GM12878 (cell line): Measurements from ENCODE around the gene MPRIP. TPM values are rescaled to one million over a fixed set of nuclear protein-coding genes. Genes with fewer than 3 reads are reported as not detected.

ENCODE experiments used
- ATAC-seq: fragments of 200-7000 bp; cut with Tn5 transposase; 3 replicates; pipeline ENCODE4 v1.9.1; 2020; ENCODE audit warnings: mild to moderate bottlenecking, moderate library complexity
- BruUV-seq: library from RNA; stranded (reverse); fragments of 400-500 nt; replicated peaks from 2 replicates; lab custom pipeline; 2021; lab: Mats Ljungman, UMichigan
- CTCF ChIA-PET: fragments of 300-600 bp; sonication (Branson Sonifier 250); formaldehyde crosslinking; extraction: SDS; loops from one replicate; lab custom pipeline; 2021; ENCODE audit warnings: inconsistent platforms; lab: Yijun Ruan, JAX
- POLR2A ChIA-PET: fragments of 350-600 bp; formaldehyde crosslinking; extraction: SDS; loops from one replicate; lab custom pipeline; 2021; ENCODE audit warnings: inconsistent platforms; lab: Charles Lee
- RAD21 ChIA-PET: fragments of 300-600 bp; sonication (Branson Sonifier 250); formaldehyde crosslinking; loops from one replicate; lab custom pipeline; 2023; ENCODE audit warnings: antibody characterized with exemption; ENCODE audit not compliant: unreplicated experiment; lab: Charles Lee
- SMC1A ChIA-PET: fragments of 300-600 bp; sonication (Branson Sonifier 250); formaldehyde crosslinking; loops from one replicate; lab custom pipeline; 2023; ENCODE audit not compliant: unreplicated experiment, uncharacterized antibody; lab: Charles Lee
- DNase-seq: peaks from one replicate; pipeline ENCODE4 v3.0.0-alpha.2; 2011; ENCODE audit warnings: low read depth, low spot score
- FAIRE-seq: peaks from 3 replicates; lab custom pipeline; 2011; peaks lifted over from hg19 to GRCh38; lab: Jason Lieb, UNC
- H2AFZ ChIP-seq: 2 replicates; pipeline ENCODE4 v1.6.0; 2011; ENCODE audit warnings: low read depth, low read length, control low read depth; ENCODE audit not compliant: control insufficient read depth
- H3K27ac ChIP-seq: 2 replicates; pipeline ENCODE4 v1.5.1; 2011; ENCODE audit warnings: control low read depth; ENCODE audit not compliant: control insufficient read depth, insufficient read depth
- H3K27me3 ChIP-seq, 2 experiments: replicated peaks in 1 of 2; 2 replicates each; pipeline versions ENCODE4 v1.6.0 to v1.6.1; 2011; ENCODE audit warnings: low read length in 1 of 2; ENCODE audit not compliant: control insufficient read depth in 2 of 2, insufficient read depth in 2 of 2
- H3K36me3 ChIP-seq, 2 experiments: 2 replicates each; pipeline ENCODE4 v1.5.1; 2011; ENCODE audit warnings: low read length in 1 of 2; ENCODE audit not compliant: control insufficient read depth in 2 of 2, insufficient read depth in 2 of 2
- H3K4me1 ChIP-seq: 2 replicates; pipeline ENCODE4 v1.6.1; 2011; ENCODE audit warnings: mild to moderate bottlenecking, low read length, moderate library complexity, mixed read lengths; ENCODE audit not compliant: control insufficient read depth, insufficient read depth
- H3K4me2 ChIP-seq: 2 replicates; pipeline ENCODE4 v1.6.0; 2011; ENCODE audit warnings: control low read depth; ENCODE audit not compliant: control insufficient read depth, insufficient read depth
- H3K4me3 ChIP-seq: fragments of 200-600 bp; sonication (generic); 2 replicates; pipeline ENCODE4 v1.5.1; 2016
- H3K79me2 ChIP-seq: 2 replicates; pipeline ENCODE4 v1.6.0; 2011; ENCODE audit warnings: low read length; ENCODE audit not compliant: control insufficient read depth, insufficient read depth
- H3K9ac ChIP-seq: 2 replicates; pipeline ENCODE4 v1.8.0; 2011; ENCODE audit warnings: low read length, control low read depth, mixed read lengths; ENCODE audit not compliant: control insufficient read depth, insufficient read depth
- H3K9me3 ChIP-seq: replicated peaks from 3 replicates; pipeline ENCODE4 v1.5.1; 2011; ENCODE audit warnings: mild to moderate bottlenecking, low read length; ENCODE audit not compliant: control insufficient read depth, insufficient read depth
- H4K20me1 ChIP-seq: 2 replicates; pipeline ENCODE4 v1.6.0; 2011; ENCODE audit not compliant: control insufficient read depth, insufficient read depth
- DPF2 ChIP-seq: fragments of 450-650 bp; IDR thresholded peaks from 2 replicates; pipeline ENCODE4 v1.6.1; 2017; ENCODE audit warnings: mild to moderate bottlenecking
- E2F8 ChIP-seq: fragments of 450-650 bp; IDR thresholded peaks from 2 replicates; pipeline ENCODE4 v1.6.1; 2018; ENCODE audit warnings: mild to moderate bottlenecking, low read depth, moderate library complexity; ENCODE audit not compliant: partially characterized antibody
- ETV6 ChIP-seq, 2 experiments: fragments of 450-650 bp in 1 of 2; IDR thresholded peaks in 1 of 2; conservative IDR thresholded peaks in 1 of 2; 2 replicates each; pipeline ENCODE4 v1.6.1; 2014; ENCODE audit warnings: antibody characterized with exemption in 1 of 2, borderline replicate concordance in 1 of 2, low read depth in 1 of 2, mild to moderate bottlenecking in 1 of 2, moderate library complexity in 1 of 2
- FOXM1 ChIP-seq: IDR thresholded peaks from 2 replicates; pipeline ENCODE4 v1.6.1; 2012; ENCODE audit warnings: low read depth, mild to moderate bottlenecking, inconsistent platforms, low read length, moderate library complexity
- HDAC2 ChIP-seq: fragments of 200-600 bp; sonication (generic); IDR thresholded peaks from 2 replicates; pipeline ENCODE4 v1.6.1; 2017
- JUND ChIP-seq: IDR thresholded peaks from 2 replicates; pipeline ENCODE4 v1.6.1; 2012; ENCODE audit warnings: low read depth, mild to moderate bottlenecking, low read length, improper control_type of control experiment, moderate library complexity
- MTA2 ChIP-seq: fragments of 450-650 bp; IDR thresholded peaks from 2 replicates; pipeline ENCODE4 v1.6.1; 2016; ENCODE audit warnings: low read depth, mild to moderate bottlenecking, moderate library complexity
- MTA3 ChIP-seq: IDR thresholded peaks from 2 replicates; pipeline ENCODE4 v1.6.1; 2012; ENCODE audit warnings: low read length, inconsistent platforms, borderline replicate concordance
- MYC ChIP-seq: IDR thresholded peaks from 2 replicates; pipeline ENCODE4 v1.6.1; 2011; ENCODE audit warnings: mild to moderate bottlenecking, low read length, moderate library complexity, inconsistent platforms; ENCODE audit not compliant: insufficient read depth, insufficient replicate concordance, insufficient read length, severe bottlenecking
- NFYB ChIP-seq: IDR thresholded peaks from 2 replicates; pipeline ENCODE4 v1.6.1; 2011; ENCODE audit warnings: low read depth, mild to moderate bottlenecking, low read length, improper control_type of control experiment, moderate library complexity; ENCODE audit not compliant: insufficient read depth
- POU2F2 ChIP-seq: IDR thresholded peaks from 3 replicates; pipeline ENCODE4 v1.6.1; 2011; ENCODE audit warnings: low read depth, mild to moderate bottlenecking, low read length, borderline replicate concordance
- REST ChIP-seq: IDR thresholded peaks from 2 replicates; pipeline ENCODE4 v1.6.1; 2012; ENCODE audit warnings: mild to moderate bottlenecking, low read depth, low read length
- SREBF1 ChIP-seq: IDR thresholded peaks from 2 replicates; pipeline ENCODE4 v1.6.1; 2012; ENCODE audit warnings: mild to moderate bottlenecking, low read length
- ZNF687 ChIP-seq: fragments of 450-650 bp; IDR thresholded peaks from 2 replicates; pipeline ENCODE4 v1.6.1; 2017; ENCODE audit warnings: mild to moderate bottlenecking, moderate library complexity
- WGBS: methylation state at CpG from one replicate; pipeline ENCODE4 v1.1.6; 2016; ENCODE audit warnings: low lambda C conversion rate; ENCODE audit not compliant: insufficient replicate concordance, insufficient coverage; ENCODE audit errors: missing lambda C conversion rate; 5-methylcytosine and 5-hydroxymethylcytosine counted together
- in situ Hi-C: fragments of 300-500 bp; cut with MboI; formaldehyde crosslinking; loops from 9 replicates; pipeline ENCODE4 v1.14.3; 2018; ENCODE audit warnings: mixed read lengths
- intact Hi-C: fragments of 100-400 bp; cut with micrococcal nuclease; formaldehyde crosslinking; loops from one replicate; pipeline ENCODE4 v1.14.2; 2022; ENCODE audit not compliant: unreplicated experiment
- polyA plus RNA-seq, 11 experiments: library from polyadenylated mRNA; depleted of rRNA in 4 of 11; unstranded in 6 of 11; stranded (reverse) in 5 of 11; fragments of >200 nt; fragmentation: Nextera tagmentation in 4 of 11; fragmentation: Illumina TruSeq in 1 of 11; extraction: Ambion mirVana in 4 of 11; extraction: Trizol in 1 of 11; gene quantifications; 1 replicate in 1 of 11; 2 replicates in 10 of 11; pipeline versions ENCODE4 v1.2.1 to v1.2.3, GENCODE V29; 2011 to 2016; ENCODE audit warnings: inconsistent platforms in 2 of 11, missing spikeins in 2 of 11, low read depth in 1 of 11
- total RNA-seq, 4 experiments: library from RNA; depleted of rRNA in 3 of 4; stranded (reverse); fragments of >200 nt in 3 of 4; fragmentation: Illumina TruSeq in 1 of 4; extraction: Trizol in 1 of 4; gene quantifications; 2 replicates each; pipeline versions ENCODE4 v1.2.1 to v1.2.3, GENCODE V29; 2013 to 2021

The MPRIP gene
- total and polyA plus RNA-seq, 10 of the 15 experiments (the other 5 are each of a cell fraction or from before 2014, with no cell fraction given): 16.5 to 168 (median 71.7) TPM

- CTCF ChIA-PET: interaction anchor here (0.7 kb wide), 1 partner anchor 163 kb away, joined by 3 read pairs; no protein-coding TSS in a partner anchor
- H3K9ac ChIP-seq: peak overlapping the region; percentile 35; the same call in 1 of the 2 replicates
- RAD21 ChIA-PET: interaction anchor here (0.6 kb wide), 1 partner anchor 38 kb away, joined by 4 read pairs; no protein-coding TSS in a partner anchor
- H3K27me3 ChIP-seq: no peaks in the 10 kb centered on the region
- H3K4me1 ChIP-seq: peaks cover 14% of the 10 kb centered on the region
- in situ Hi-C loops (no loop called here), intact Hi-C loops (no loop called here)
- DNase-seq: peak; percentile 47
- H2AFZ ChIP-seq: no peak overlapping the region
- no peaks in the 10 kb centered on the region for H4K20me1 ChIP-seq
- peak overlapping the region; percentile 69 for H3K4me2 ChIP-seq
- WGBS: 0% methylated on average over 1 of the region's 1 CpG
- no peaks in the 10 kb centered on the region for H3K79me2 ChIP-seq
- peak; percentile 23 for FAIRE-seq
- POLR2A ChIA-PET: no interaction called here
- H3K27ac ChIP-seq: peak overlapping the region; percentile 70
- H3K9me3 ChIP-seq: no peaks in the 10 kb centered on the region; the same call in 2 of the 3 replicates
- no TSS peak for BruUV-seq
- ATAC-seq: peak; percentile 77
- H3K4me3 ChIP-seq: no peak overlapping the region
- SMC1A ChIA-PET: no interaction called here
- H3K36me3 ChIP-seq: peaks cover 5 to 24% of the 10 kb centered on the region in 2 experiments
- TF ChIP-seq POU2F2 (0 out of 3 replicates have a peak, but pooled peaks have one; percentile 25), FOXM1 (0 out of 2 replicates have a peak, but pooled peaks have one; percentile 54), E2F8 (no peak), NFYB (no peak; the same call in 1 of the 2 replicates), SREBF1 (no peak), REST (no peak), MTA3 (no peak), DPF2 (no peak), JUND (no peak), MTA2 (0 out of 2 replicates have a peak, but pooled peaks have one; percentile 17), ETV6 (conservative IDR thresholded peaks at IDR 0.05 in 1 of 2, IDR thresholded peaks at IDR 0.05 in 1 of 2; ENCODE audit: borderline replicate concordance in 1 of 2, low read depth in 1 of 2) (no peak), ZNF687 (no peak), HDAC2 (no peak), MYC (no peak)
These were observed 108.2 kb downstream of the MPRIP start for GRCh38 chr17:17150448-17150800.
